Osteoblast (primary cell): ENCODE measurements around the gene RFXAP. TPM values are rescaled to one million over a fixed set of nuclear protein-coding genes. Genes with fewer than 3 reads are reported as not detected.

Experiments used
- DNase-seq: peaks from one replicate; pipeline ENCODE4 v3.0.0; 2011; ENCODE audit warnings: low spot score, mixed read lengths; ENCODE audit not compliant: insufficient read length; ENCODE audit errors: missing footprints
- H2AFZ ChIP-seq: 2 replicates; pipeline ENCODE4 v1.6.0; 2011; ENCODE audit warnings: mild to moderate bottlenecking, low read length
- H3K27ac ChIP-seq: 2 replicates; pipeline ENCODE4 v1.5.1; 2011; ENCODE audit warnings: mild to moderate bottlenecking, low read depth, low read length, moderate library complexity
- H3K27me3 ChIP-seq: 2 replicates; pipeline ENCODE4 v1.6.0; 2012; ENCODE audit warnings: mild to moderate bottlenecking, control low read depth, inconsistent platforms, low read length, moderate library complexity; ENCODE audit not compliant: insufficient read depth
- H3K36me3 ChIP-seq: 2 replicates; pipeline ENCODE4 v1.5.1; 2011; ENCODE audit warnings: mild to moderate bottlenecking, low read length, control low read depth, moderate library complexity; ENCODE audit not compliant: insufficient read depth
- H3K4me1 ChIP-seq: 2 replicates; pipeline ENCODE4 v1.5.1; 2011; ENCODE audit warnings: mild to moderate bottlenecking, low read length, control low read depth, moderate library complexity; ENCODE audit not compliant: insufficient read depth
- H3K4me2 ChIP-seq: 2 replicates; pipeline ENCODE4 v1.6.0; 2011; ENCODE audit warnings: mild to moderate bottlenecking, low read length; ENCODE audit not compliant: insufficient read depth
- H3K4me3 ChIP-seq: fragments of 200-600 bp; sonication (generic); 3 replicates; pipeline ENCODE4 v1.5.1; 2012; ENCODE audit warnings: mild to moderate bottlenecking, low read length, inconsistent platforms; ENCODE audit not compliant: insufficient read depth
- H3K79me2 ChIP-seq: 2 replicates; pipeline ENCODE4 v1.6.0; 2012; ENCODE audit warnings: mild to moderate bottlenecking, low read length, control low read depth, inconsistent platforms; ENCODE audit not compliant: insufficient read depth
- H3K9me3 ChIP-seq: 2 replicates; pipeline ENCODE4 v1.5.1; 2011; ENCODE audit warnings: low read depth, low read length, control low read depth
- H4K20me1 ChIP-seq: 2 replicates; pipeline ENCODE4 v1.6.0; 2012; ENCODE audit warnings: mild to moderate bottlenecking, low read length, control low read depth; ENCODE audit not compliant: insufficient read depth
- total RNA-seq: library from RNA; depleted of rRNA; stranded (reverse); fragments of >200 nt; gene quantifications from 2 replicates; pipeline ENCODE4 v1.2.3, GENCODE V29; 2012
- TF ChIP-seq, protein P1 (sequence below): IDR thresholded peaks from 2 replicates; pipeline ENCODE4 v1.5.1; 2011; ENCODE audit warnings: mild to moderate bottlenecking, low read depth, low read length, moderate library complexity; ENCODE audit errors: extremely low read depth

RFXAP gene, protein sequence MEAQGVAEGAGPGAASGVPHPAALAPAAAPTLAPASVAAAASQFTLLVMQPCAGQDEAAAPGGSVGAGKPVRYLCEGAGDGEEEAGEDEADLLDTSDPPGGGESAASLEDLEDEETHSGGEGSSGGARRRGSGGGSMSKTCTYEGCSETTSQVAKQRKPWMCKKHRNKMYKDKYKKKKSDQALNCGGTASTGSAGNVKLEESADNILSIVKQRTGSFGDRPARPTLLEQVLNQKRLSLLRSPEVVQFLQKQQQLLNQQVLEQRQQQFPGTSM
- 2.9 and 3.8 TPM in 2 replicates for total RNA-seq

DNA sequence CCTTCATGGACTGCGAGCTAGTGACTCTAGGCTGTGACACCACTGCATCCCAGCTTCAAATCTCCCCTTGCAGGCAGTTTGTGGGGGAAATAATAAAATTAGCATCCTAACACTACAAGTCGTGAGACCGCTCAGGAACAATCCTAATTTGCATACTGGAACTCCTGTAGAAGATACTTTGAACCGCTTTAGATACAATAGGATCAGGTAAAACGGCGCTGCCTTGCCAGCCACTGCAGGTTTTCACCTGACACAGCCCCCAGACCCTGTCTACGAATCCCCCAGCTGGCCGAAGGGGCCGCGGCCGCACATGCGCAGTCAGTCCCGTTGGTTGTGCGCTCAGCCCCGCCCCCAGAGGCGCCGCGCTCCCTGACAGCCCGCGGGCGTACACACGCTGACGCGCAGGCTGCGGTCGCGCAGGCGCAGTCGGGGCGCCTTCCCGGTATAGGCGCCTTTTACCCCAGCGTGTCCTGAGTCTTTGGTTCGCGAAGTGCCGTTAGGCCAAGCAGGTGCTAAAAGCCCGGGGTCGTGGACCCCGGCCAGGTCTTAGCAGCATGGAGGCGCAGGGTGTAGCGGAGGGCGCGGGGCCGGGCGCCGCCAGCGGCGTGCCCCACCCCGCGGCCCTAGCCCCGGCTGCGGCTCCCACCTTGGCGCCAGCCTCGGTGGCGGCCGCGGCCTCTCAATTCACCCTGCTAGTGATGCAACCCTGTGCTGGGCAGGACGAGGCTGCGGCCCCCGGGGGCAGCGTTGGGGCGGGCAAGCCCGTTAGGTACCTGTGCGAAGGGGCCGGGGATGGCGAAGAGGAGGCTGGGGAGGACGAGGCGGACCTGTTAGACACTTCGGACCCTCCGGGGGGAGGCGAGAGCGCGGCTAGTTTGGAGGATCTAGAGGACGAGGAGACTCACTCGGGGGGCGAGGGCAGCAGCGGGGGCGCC lies at the start of gene RFXAP:
Gene RFXAP (plus strand): TSS at position 419 of the 935 bp plus-strand sequence. CDS start 136 bp downstream, at position 555.
- TF ChIP-seq, protein P1, sequence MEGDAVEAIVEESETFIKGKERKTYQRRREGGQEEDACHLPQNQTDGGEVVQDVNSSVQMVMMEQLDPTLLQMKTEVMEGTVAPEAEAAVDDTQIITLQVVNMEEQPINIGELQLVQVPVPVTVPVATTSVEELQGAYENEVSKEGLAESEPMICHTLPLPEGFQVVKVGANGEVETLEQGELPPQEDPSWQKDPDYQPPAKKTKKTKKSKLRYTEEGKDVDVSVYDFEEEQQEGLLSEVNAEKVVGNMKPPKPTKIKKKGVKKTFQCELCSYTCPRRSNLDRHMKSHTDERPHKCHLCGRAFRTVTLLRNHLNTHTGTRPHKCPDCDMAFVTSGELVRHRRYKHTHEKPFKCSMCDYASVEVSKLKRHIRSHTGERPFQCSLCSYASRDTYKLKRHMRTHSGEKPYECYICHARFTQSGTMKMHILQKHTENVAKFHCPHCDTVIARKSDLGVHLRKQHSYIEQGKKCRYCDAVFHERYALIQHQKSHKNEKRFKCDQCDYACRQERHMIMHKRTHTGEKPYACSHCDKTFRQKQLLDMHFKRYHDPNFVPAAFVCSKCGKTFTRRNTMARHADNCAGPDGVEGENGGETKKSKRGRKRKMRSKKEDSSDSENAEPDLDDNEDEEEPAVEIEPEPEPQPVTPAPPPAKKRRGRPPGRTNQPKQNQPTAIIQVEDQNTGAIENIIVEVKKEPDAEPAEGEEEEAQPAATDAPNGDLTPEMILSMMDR: no peak
- Histone ChIP-seq H3K4me2 (peak within 1 kb of the TSS; percentile 94), H3K36me3 (no peaks in the 10 kb centered on the region), H3K27ac (peak within 1 kb of the TSS; percentile 62), H2AFZ (peak within 1 kb of the TSS; percentile 98), H3K4me3 (peak within 1 kb of the TSS; percentile 74), H4K20me1 (no peaks in the 10 kb centered on the region), H3K27me3 (peaks cover under 1% of the 10 kb centered on the region), H3K79me2 (peaks cover 40% of the 10 kb centered on the region), H3K4me1 (peaks cover 13% of the 10 kb centered on the region), H3K9me3 (no peaks in the 10 kb centered on the region)
- DNase-seq: peak; percentile 98

DNA sequence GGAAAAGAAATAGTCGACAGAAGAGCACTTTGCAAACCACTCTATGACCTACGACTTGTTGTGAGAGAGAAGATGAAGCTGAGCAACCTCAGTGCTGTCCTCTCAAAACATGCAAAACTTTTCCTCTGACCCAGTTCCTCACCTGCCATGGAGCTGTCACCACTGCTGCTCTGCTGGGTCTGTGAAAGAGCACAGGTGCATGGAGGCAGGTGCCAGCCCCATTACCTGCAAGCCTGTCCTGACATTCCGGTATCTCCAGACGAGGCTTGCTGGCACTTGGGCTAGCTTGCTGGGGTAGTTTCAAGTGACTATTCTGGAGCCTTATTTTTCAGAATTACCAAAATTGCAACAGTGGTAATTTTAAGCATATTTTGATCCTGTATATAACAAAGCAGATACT lies 49.5 kb upstream of the RFXAP start:
- no peaks in the 10 kb centered on the region for H4K20me1 ChIP-seq
- peaks cover 9% of the 10 kb centered on the region for H3K27me3 ChIP-seq
- no peak overlapping the region for H3K4me3 ChIP-seq
- no peaks in the 10 kb centered on the region for H3K79me2 ChIP-seq
- no peaks in the 10 kb centered on the region for H3K4me1 ChIP-seq
- H3K27ac ChIP-seq: no peak overlapping the region
- no peak for DNase-seq
- no peak overlapping the region for H3K4me2 ChIP-seq
- no peak overlapping the region for H2AFZ ChIP-seq
- H3K36me3 ChIP-seq: no peaks in the 10 kb centered on the region
- TF ChIP-seq, protein P1: no peak
- H3K9me3 ChIP-seq: peaks cover 3% of the 10 kb centered on the region

DNA sequence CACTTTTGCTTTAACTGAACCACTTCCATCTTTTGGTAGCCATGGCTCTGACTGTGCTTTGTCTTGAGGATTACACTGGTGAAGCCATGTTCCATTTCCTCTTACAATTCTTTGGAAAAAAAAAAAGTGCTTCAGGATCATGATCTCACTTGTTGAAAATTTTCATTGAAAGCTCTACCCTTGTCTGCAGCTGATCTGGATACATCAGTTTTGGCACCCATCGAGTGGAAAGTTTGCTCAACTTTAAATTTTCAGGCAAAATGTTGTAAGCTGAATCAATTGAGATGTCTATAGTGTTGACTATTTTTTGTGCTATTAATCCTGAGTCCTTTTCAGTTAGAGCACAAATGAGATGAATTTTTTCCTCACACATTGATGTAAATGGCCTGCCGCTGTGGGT lies 48.3 kb upstream of the RFXAP start:
- no peak overlapping the region for H3K4me2 ChIP-seq
- H4K20me1 ChIP-seq: no peaks in the 10 kb centered on the region
- H3K4me1 ChIP-seq: no peaks in the 10 kb centered on the region
- no peak overlapping the region for H3K4me3 ChIP-seq
- peaks cover 3% of the 10 kb centered on the region for H3K9me3 ChIP-seq
- TF ChIP-seq, protein P1: no peak
- H3K36me3 ChIP-seq: no peaks in the 10 kb centered on the region
- no peak overlapping the region for H3K27ac ChIP-seq
- H2AFZ ChIP-seq: no peak overlapping the region
- peaks cover 9% of the 10 kb centered on the region for H3K27me3 ChIP-seq
- DNase-seq: no peak
- no peaks in the 10 kb centered on the region for H3K79me2 ChIP-seq

DNA sequence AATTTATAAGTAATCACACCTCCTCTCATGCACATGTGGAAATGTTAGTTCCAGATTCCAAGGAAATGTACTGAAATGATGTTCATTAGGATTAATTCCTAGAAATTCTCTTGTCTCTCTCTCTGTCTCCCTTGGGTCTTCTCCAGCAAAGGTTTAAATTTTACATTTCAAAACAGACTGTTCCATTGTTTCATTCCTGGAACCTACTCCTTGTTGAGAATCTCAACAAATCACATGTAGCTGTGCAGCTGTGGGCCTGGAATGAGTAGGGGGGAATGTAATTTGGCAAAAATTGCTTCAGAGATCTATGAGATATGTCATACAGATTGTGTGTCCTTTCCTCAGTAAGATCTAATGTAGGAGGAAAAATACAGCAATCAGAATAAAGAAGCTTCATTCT lies 46.2 kb upstream of the RFXAP start:
- H3K27me3 ChIP-seq: peaks cover 15% of the 10 kb centered on the region
- H3K4me1 ChIP-seq: no peaks in the 10 kb centered on the region

More for the DNA sequence above, 46.2 kb upstream of the RFXAP start:
- no peak overlapping the region for H3K27ac ChIP-seq
- TF ChIP-seq, protein P1: no peak
- H3K79me2 ChIP-seq: no peaks in the 10 kb centered on the region
- H3K9me3 ChIP-seq: no peaks in the 10 kb centered on the region
- H3K4me3 ChIP-seq: no peak overlapping the region
- no peaks in the 10 kb centered on the region for H4K20me1 ChIP-seq
- no peak for DNase-seq
- no peaks in the 10 kb centered on the region for H3K36me3 ChIP-seq
- no peak overlapping the region for H3K4me2 ChIP-seq
- H2AFZ ChIP-seq: no peak overlapping the region
